ENCODE measurements around the gene S100A10.
A peak's percentile ranks its signal among the peaks of the same experiment; 100 is the strongest.

S100A10 gene

GRCh38 chr1:151985768-151986167 is 7.9 kb downstream of the S100A10 start:
- no peak for DNase-seq

GRCh38 chr1:151985270-151985669 is 8.4 kb downstream of the S100A10 start:
- DNase-seq: no peak

DNA sequence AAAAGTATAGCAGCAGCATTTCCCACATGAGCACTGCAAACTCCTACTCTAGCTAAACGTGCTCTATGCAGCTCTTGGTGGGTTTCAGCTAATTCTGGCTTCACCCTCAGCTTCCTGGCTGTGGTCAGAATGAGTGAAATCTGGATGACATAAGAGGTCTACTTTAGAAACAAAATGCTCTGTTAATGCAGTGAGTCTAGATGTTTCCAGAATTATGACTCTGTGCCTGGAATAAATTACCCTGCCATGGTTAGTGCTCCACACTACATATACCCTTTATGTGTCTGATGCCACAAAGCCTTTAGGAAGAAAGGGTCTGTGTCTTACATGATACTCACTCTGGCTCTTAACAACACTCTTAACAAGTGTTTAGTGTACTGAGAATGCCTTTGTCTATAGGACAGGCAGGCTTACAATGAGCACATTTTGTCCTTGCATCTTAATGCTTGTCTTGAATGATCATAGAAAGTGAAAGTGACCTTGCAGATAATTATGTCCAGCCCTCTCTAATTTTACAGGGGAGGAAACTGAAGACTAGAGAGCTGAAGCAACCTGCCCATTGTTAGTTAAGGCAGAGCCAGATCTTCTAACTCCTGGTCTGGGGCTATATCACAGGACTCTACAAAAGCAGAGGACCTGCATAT is 9.2 kb downstream of the S100A10 start:
- DNase-seq: no peak

- no peak for DNase-seq
These were observed 11.2 kb downstream of the S100A10 start for GRCh38 chr1:151982300-151983005.

DNA sequence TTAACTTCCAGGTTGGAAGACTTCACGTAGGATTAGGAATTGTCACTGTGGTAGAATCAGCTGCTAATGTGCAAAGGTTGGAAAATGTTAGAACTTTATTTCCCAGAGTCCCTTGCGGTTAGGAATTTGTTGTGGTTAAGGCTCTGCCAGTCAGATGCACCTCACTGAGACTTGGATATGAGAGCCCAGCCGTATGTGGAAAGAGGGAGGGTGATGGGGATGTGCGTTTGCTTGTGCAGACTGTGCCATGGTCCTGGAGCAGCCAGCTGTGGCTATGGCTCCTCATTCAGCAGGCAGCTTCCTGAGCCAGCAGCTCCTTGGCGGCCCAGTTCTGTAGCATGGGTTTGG is 12.5 kb downstream of the S100A10 start:
- no peak for DNase-seq

- DNase-seq: no peak
These were observed 13.1 kb downstream of the S100A10 start for GRCh38 chr1:151980287-151981177.

DNA sequence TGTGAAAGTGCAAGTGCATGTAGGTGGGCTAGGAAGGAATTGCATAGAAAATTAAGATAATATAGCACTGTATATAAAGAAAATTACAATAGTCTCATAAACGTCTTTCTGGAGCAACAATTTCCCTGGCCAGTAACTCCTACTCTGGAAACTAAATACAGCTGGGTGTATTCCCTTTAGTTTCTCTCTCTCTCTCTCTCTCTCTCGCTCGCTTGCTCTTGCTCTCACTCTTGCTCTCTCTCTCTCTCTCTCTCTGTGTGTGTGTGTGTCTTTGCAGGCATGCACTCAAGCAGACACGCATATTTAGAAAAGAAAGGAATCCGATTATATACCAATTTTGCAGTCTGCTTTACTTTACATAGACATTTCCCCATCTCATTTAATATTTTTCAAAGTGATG is 14.7 kb downstream of the S100A10 start:
- no peak for DNase-seq

DNA sequence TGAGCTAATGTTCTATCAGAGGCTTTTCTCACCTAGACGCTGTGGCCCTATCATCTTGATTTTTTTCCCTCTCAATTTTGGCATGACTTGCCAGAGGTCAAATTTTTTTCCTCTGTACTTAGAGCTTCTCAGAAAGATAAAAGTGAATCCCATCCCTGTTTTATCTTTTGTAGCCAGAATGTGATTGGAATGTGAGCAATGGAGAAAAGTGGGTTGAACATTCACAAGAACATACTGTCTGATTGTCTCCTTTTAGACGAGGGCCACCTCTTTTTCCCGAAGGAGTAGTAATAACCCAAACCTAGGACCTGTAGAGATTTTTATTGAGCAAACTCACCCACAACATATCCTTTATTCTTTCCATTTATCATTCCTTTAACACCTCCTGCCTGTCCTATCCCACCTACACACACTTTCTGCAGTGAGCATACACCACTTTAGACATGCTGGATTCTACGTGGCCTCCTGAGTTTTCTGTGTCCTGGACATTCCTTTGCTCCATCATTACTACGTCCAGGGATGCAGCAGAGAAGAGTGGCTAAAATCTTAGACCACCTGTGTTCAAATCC is 15.9 kb downstream of the S100A10 start:
- no peak for DNase-seq

GRCh38 chr1:151976858-151977257 is 16.8 kb downstream of the S100A10 start:
- no peak for DNase-seq

DNA sequence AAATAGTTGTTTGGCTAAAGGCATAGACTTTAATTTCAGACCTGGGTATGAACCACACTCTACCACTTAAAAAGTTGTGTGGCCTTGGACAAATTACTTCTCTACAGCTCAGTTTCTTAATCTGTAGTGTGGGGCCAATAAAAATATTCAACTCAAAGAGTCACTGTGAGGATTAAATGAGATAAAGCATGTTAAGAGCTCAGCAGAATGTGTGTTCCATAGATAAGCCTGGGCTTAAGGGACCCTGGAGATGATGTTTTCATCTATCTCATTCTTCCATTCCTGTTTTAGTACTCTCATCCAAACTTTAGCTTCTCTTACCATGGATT is 17.7 kb downstream of the S100A10 start:
- no peak for DNase-seq

GRCh38 chr1:151975311-151976014 is 18.2 kb downstream of the S100A10 start:
- no peak for DNase-seq

DNA sequence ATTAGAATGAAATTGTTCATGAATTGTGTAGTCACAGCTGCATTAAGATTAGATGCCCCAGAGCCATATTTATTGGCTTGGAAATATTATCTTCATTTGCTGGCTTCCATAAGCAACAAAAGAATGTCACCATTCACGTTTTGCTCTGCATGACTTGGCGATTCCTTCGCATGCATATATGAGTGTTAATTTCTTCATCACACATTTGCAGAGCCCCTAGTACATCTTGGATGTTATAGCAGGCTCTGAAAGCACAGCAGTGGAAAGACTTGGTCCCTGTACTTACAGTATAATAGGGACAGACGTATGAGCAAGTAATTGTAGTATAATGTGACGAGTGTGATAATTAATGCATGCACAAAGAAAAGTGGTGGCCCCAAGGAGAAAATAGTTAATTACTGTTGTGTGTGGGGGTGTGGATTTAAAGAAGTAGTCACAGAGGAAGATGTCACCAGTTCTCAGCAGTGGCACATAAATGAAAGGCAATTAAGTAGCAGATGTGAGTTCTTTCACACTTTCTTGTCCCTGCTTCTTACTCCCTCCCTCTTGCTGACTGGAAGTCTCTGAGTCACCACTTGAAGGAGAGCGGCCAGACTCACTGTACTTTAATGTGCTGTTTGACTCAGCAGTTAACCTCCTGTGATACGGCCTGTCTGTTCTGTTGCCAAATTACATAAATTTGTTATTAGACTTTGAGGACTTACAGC is 21.0 kb downstream of the S100A10 start:
- no peak for DNase-seq

DNA sequence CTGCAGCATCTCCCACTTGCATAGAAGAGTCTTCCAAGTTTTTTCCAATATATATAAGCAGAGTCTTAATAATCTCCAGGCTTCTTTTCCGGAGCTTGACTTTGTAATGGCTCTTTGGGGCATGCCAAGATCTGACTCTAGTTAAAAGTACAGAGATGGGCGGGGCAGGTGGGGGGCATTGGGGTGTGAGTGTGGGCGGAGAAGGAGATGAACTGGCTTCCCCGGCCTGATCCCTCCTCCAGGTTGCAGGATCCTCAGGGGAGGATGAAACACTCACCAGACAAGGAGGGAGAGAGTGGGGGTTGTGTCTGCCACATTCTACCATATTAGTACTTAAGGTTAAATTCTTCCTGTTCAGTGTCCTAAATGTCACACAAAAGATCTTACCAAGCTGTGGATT is 23.0 kb downstream of the S100A10 start:
- DNase-seq: no peak

- DNase-seq: no peak
These were observed 23.5 kb downstream of the S100A10 start for GRCh38 chr1:151970128-151970527.

- DNase-seq: no peak
These were observed 24.8 kb downstream of the S100A10 start for GRCh38 chr1:151968791-151969399.

DNA sequence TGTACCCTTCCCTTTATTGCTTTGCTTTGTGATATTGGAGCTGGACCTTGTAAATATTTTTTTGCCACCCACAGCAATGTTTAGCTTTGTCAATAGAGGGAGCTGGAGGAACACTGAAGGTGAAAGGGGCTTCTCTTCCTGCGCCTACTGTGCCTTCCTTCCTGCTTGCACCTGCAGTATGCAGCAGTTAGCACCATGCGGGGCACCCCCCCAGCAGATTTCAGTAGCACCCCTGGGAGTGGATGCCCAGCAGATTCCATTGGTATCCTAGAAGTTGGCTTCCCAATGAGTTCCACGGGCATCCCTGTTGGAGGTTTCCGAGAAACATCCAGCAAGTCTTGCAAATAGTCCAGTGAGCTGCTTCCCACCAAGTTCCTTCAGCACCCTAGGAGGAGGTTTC is 25.6 kb downstream of the S100A10 start:
- peak; percentile 28 for DNase-seq

- DNase-seq: no peak
These were observed 26.6 kb downstream of the S100A10 start for GRCh38 chr1:151967091-151967490.

- DNase-seq: no peak
These were observed 27.6 kb downstream of the S100A10 start for GRCh38 chr1:151966061-151966460.

DNA sequence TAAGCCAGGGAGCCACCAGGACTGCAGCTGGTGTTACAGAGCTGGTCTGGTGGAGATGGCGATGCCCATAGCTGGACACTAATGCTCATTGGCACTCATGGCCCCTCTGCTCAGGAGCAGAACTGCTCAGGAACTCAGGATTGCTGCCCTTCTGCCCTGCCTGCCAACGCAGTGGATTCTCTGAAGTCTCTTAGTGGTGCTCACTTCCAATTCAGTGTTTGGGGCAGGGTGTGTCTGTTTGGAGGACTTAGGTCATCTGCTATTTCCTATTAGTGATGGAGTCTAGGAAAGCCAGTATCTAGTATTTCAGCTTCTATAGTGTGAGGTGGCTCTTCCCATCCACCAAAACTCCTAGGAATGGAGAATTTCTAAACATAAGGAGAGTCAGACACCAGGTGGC is 29.1 kb downstream of the S100A10 start:
- DNase-seq: no peak

DNA sequence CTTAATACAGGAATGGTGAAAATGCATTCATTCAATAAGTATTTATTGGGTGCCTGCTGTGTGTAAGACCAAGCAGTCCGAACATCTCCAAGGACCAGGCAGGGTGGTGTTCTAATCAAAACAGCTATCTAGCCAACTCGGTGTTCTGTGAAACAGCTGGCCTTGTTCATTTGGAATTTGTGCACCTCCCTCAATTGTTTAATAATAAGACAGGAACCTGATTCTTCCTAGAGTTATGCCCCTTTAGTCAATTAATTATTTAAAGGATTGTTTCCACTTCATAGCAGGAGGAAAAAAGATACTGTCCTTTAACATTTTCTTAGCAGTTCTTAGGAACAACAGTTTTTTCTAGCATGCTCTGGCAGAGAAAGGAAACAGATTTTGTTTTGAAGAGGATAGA is 30.4 kb downstream of the S100A10 start:
- DNase-seq: no peak

DNA sequence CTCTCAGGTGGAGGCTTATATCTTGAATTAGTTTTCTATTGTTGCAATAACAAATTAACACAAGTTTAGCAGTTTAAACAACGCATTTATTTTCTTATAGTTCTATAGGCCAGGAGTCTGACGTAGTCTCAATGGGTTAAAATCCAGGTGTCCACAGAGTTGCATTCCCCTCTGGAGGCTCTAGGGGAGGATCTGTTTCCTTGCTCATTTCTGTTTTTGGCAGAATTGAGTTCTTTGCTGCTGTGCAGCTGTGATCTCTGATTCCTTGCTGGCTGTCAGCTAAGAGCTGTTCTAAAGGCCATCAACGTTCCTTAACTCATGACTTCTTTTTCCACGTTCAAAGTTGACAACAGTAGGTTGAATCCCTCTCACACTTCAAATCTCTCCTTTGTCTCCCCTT is 31.8 kb downstream of the S100A10 start:
- DNase-seq: no peak

Measured in activated CD4-positive, alpha-beta T cell treated with anti-CD3 and anti-CD28 coated beads, Interleukin-2, amount 50 U/mL, for 1 hour (primary cell).